DOHH2 (cell line): ENCODE measurements around the gene TPM2.

Experiments used
- H3F3A ChIP-seq: fragments of 200-600 bp; sonication (generic), shearing (Covaris generic); 2 replicates; pipeline ENCODE4 v1.6.0; 2016; ENCODE audit warnings: antibody characterized with exemption, mild to moderate bottlenecking; ENCODE audit not compliant: control insufficient read depth, insufficient read depth
- H3K27ac ChIP-seq: fragments of 200-600 bp; sonication (generic); 2 replicates; pipeline ENCODE4 v1.5.1; 2014; ENCODE audit warnings: low read depth, mild to moderate bottlenecking, low read length, moderate library complexity
- H3K27me3 ChIP-seq: fragments of 200-600 bp; sonication (generic); 2 replicates; pipeline ENCODE4 v1.6.1; 2014; ENCODE audit warnings: mild to moderate bottlenecking, low read length, mixed read lengths; ENCODE audit not compliant: control insufficient read depth
- H3K36me3 ChIP-seq: fragments of 200-600 bp; sonication (generic); 2 replicates; pipeline ENCODE4 v1.6.1; 2014; ENCODE audit warnings: mild to moderate bottlenecking, low read length, moderate library complexity, mixed read lengths; ENCODE audit not compliant: control insufficient read depth
- H3K4me1 ChIP-seq: fragments of 200-600 bp; sonication (generic); 2 replicates; pipeline ENCODE4 v1.6.1; 2014; ENCODE audit warnings: mild to moderate bottlenecking, low read length, mixed read lengths; ENCODE audit not compliant: control insufficient read depth
- H3K4me2 ChIP-seq: fragments of 200-600 bp; sonication (generic); 2 replicates; pipeline ENCODE4 v1.6.0; 2014; ENCODE audit warnings: mild to moderate bottlenecking, low read length, moderate library complexity
- H3K4me3 ChIP-seq: fragments of 200-600 bp; sonication (generic); 2 replicates; pipeline ENCODE4 v1.5.1; 2014; ENCODE audit warnings: mild to moderate bottlenecking, low read length, mixed read lengths
- H3K79me2 ChIP-seq: fragments of 200-600 bp; sonication (generic); 2 replicates; pipeline ENCODE4 v1.6.1; 2014; ENCODE audit warnings: mild to moderate bottlenecking, low read length, mixed read lengths; ENCODE audit not compliant: control insufficient read depth
- H3K9me2 ChIP-seq: fragments of 200-600 bp; sonication (generic); replicated peaks from 2 replicates; pipeline ENCODE4 v1.6.1; 2014; ENCODE audit warnings: mild to moderate bottlenecking, low read length, mixed read lengths; ENCODE audit not compliant: control insufficient read depth
- H3K9me3 ChIP-seq: fragments of 200-600 bp; sonication (generic); 2 replicates; pipeline ENCODE4 v1.6.1; 2014; ENCODE audit warnings: antibody characterized with exemption, low read length, mixed read lengths; ENCODE audit not compliant: control insufficient read depth, insufficient read depth
- H4K20me1 ChIP-seq: fragments of 200-600 bp; sonication (generic); 2 replicates; pipeline ENCODE4 v1.6.0; 2014; ENCODE audit warnings: low read depth, mild to moderate bottlenecking, antibody characterized with exemption, low read length, moderate library complexity; ENCODE audit not compliant: control insufficient read depth, insufficient read depth
- CTCF ChIP-seq: fragments of 200-600 bp; sonication (generic); IDR thresholded peaks from one replicate; pipeline ENCODE4 v1.5.1; 2014; ENCODE audit warnings: antibody characterized with exemption, mild to moderate bottlenecking, low read depth, low read length; ENCODE audit not compliant: poor library complexity, severe bottlenecking
- EZH2phosphoT487 ChIP-seq: fragments of 200-600 bp; sonication (generic); IDR thresholded peaks from 2 replicates; pipeline ENCODE4 v1.6.1; 2017; ENCODE audit warnings: borderline replicate concordance, mild to moderate bottlenecking, antibody characterized with exemption, low read length, moderate library complexity, mixed read lengths

The TPM2 gene

DNA sequence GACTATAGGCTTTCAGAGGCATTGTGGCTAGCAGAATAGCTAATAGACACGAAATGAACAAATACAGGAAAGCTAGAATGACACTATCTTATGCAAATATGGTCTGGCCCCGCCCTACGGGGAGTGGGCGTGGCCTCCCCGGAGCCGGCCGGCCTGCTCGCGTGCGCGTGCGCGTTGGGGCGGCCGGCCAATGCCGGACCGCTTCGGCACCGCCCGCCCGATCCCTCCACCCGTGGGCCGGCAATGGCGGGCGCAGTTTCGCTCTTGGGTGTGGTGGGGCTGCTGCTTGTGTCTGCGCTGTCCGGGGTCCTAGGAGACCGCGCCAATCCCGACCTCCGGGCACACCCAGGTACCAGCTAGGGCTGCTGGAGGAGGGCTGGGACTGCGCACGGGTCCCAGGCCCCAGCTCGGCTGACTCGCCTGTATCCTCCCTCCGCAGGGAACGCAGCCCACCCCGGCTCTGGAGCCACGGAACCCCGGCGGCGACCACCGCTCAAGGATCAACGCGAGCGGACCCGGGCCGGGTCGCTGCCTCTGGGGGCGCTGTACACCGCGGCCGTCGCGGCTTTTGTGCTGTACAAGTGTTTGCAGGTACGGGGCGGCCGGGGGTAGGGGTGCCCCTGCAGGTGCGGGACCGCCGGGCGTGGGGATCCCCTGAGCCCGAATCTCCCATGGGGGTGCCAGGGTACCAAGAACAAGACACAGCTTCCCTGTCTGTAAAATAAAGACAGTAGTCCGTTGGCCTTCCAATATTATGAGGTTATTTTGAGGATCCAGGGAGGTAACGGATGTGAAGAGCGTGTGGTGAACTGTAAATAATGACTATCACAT lies 31.4 kb downstream of the TPM2 start, which contains the start of gene CCDC107:
CCDC107 (plus strand) TSS at position 156 of the 831 bp plus-strand sequence; CDS start at position 244, 88 bp downstream.
- Histone ChIP-seq H3K36me3 (peaks cover 43% of the 10 kb centered on the region), H3F3A (peaks cover 14% of the 10 kb centered on the region), H3K4me3 (peak within 1 kb of the TSS; percentile 82), H3K27me3 (no peaks in the 10 kb centered on the region), H3K4me1 (peaks cover 56% of the 10 kb centered on the region), H3K27ac (peak within 1 kb of the TSS; percentile 71), H3K4me2 (peak within 1 kb of the TSS; percentile 78), H3K9me3 (no peaks in the 10 kb centered on the region), H4K20me1 (no peaks in the 10 kb centered on the region), H3K79me2 (peaks cover 30% of the 10 kb centered on the region), H3K9me2 (no peaks in the 10 kb centered on the region)
- TF ChIP-seq CTCF, result peak; percentile 80
- TF ChIP-seq EZH2phosphoT487, result no peak

DNA sequence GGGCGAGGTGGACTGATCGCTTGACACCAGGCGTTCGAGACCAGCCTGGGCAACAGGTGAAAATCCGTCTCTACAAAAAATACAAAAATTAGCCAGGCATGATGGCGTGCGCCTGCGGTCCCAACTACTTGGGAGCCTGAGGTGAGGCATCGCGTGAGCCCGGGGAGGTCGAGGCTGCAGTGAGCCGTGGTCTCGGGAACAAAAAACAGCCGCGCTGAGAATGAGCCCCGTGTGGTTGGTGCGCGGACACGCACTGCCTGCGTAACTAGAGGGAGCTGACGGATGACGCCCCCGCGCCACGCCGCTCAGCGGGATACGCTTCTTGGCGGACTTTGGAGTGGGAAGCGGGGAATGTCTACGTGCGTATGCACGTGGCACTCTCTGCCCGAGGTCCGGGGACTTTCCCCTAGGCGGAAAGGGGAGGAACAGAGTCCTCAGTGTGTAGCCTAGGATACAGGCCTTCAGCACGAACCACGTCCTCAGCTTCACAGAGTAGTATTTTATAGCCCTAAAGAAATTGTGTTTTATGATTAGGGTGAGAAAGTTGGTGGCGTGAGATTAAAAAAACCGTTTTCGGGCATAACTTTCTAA lies 32.1 kb downstream of the TPM2 start, which contains the start of gene RMRP:
RMRP (minus strand) TSS at position 474 of the 591 bp plus-strand sequence.
- peaks cover 36% of the 10 kb centered on the region for H3K36me3 ChIP-seq
- H3K4me2 ChIP-seq, result peak within 1 kb of the TSS; percentile 78
- peaks cover 24% of the 10 kb centered on the region for H3K79me2 ChIP-seq
- no peaks in the 10 kb centered on the region for H3K9me2 ChIP-seq
- TF ChIP-seq CTCF, result no peak
- no peak for TF ChIP-seq EZH2phosphoT487
- H3K9me3 ChIP-seq, result no peaks in the 10 kb centered on the region
- H3K27me3 ChIP-seq, result no peaks in the 10 kb centered on the region
- no peaks in the 10 kb centered on the region for H4K20me1 ChIP-seq
- peak within 1 kb of the TSS; percentile 71 for H3K27ac ChIP-seq
- H3F3A ChIP-seq, result peaks cover 14% of the 10 kb centered on the region
- peak within 1 kb of the TSS; percentile 82 for H3K4me3 ChIP-seq
- peaks cover 49% of the 10 kb centered on the region for H3K4me1 ChIP-seq

GRCh38 chr9:35656831-35657545 lies 32.7 kb downstream of the TPM2 start:
- H4K20me1 ChIP-seq, result no peaks in the 10 kb centered on the region
- peaks cover 29% of the 10 kb centered on the region for H3K36me3 ChIP-seq
- H3K79me2 ChIP-seq, result peaks cover 18% of the 10 kb centered on the region
- H3K4me3 ChIP-seq, result peak overlapping the region; percentile 82
- peaks cover 47% of the 10 kb centered on the region for H3K4me1 ChIP-seq
- no peak for TF ChIP-seq EZH2phosphoT487
- TF ChIP-seq CTCF, result no peak
- no peaks in the 10 kb centered on the region for H3K9me2 ChIP-seq
- peak overlapping the region; percentile 71; the same call in 1 of the 2 replicates for H3K27ac ChIP-seq
- no peaks in the 10 kb centered on the region for H3K9me3 ChIP-seq
- peaks cover 14% of the 10 kb centered on the region for H3F3A ChIP-seq
- H3K4me2 ChIP-seq, result peak overlapping the region; percentile 78
- no peaks in the 10 kb centered on the region for H3K27me3 ChIP-seq
